H1 (cell line): ENCODE measurements around the gene NPFFR1. TPM values are rescaled to one million over a fixed set of nuclear protein-coding genes. Genes with fewer than 3 reads are reported as not detected.

Experiments used
- CHD1 ChIP-seq: IDR thresholded peaks from 2 replicates; pipeline ENCODE4 v1.6.1; 2012; ENCODE audit warnings: low read depth, low read length, improper control_type of control experiment
- KDM4A ChIP-seq: IDR thresholded peaks from one replicate; pipeline ENCODE4 v1.7.1; 2012; ENCODE audit warnings: low read depth, mild to moderate bottlenecking, moderate library complexity, low read length, inconsistent platforms; ENCODE audit not compliant: severe bottlenecking
- KDM5A ChIP-seq: fragments of 200-600 bp; IDR thresholded peaks from 2 replicates; pipeline ENCODE4 v1.7.1; 2012; ENCODE audit warnings: mild to moderate bottlenecking, low read length, inconsistent platforms, mixed read lengths
- NANOG ChIP-seq: IDR thresholded peaks from 2 replicates; pipeline ENCODE4 v1.6.1; 2011; ENCODE audit warnings: low read length, low read depth, mild to moderate bottlenecking, inconsistent platforms; ENCODE audit not compliant: insufficient read depth, poor library complexity, severe bottlenecking
- SIX5 ChIP-seq: IDR thresholded peaks from 2 replicates; pipeline ENCODE4 v1.6.1; 2011; ENCODE audit warnings: mild to moderate bottlenecking, low read depth, low read length
- SRF ChIP-seq: IDR thresholded peaks from 2 replicates; pipeline ENCODE4 v1.6.1; 2011; ENCODE audit warnings: mild to moderate bottlenecking, low read depth, low read length, moderate library complexity
- TCF12 ChIP-seq: IDR thresholded peaks from 2 replicates; pipeline ENCODE4 v1.6.1; 2011; ENCODE audit warnings: low read depth, mild to moderate bottlenecking, low read length
- ZNF274 ChIP-seq: IDR thresholded peaks from 2 replicates; pipeline ENCODE4 v1.7.0; 2012; ENCODE audit warnings: low read length, borderline replicate concordance; ENCODE audit errors: extremely low read depth
- polyA plus RNA-seq, 7 experiments: library from polyadenylated mRNA; depleted of rRNA in 3 of 7; stranded (reverse) in 5 of 7; unstranded in 2 of 7; fragments of >200 nt in 5 of 7; fragments of 200-250 nt in 2 of 7; gene quantifications; 1 replicate in 5 of 7; 2 replicates in 1 of 7; 4 replicates in 1 of 7; pipeline versions ENCODE4 v1.2.1 to v1.2.3, GENCODE V29; 2011 to 2013; ENCODE audit warnings: missing spikeins in 2 of 7, mixed read lengths in 2 of 7
- total RNA-seq: library from RNA; stranded (reverse); fragmentation: NEBNext Ultra II Directional; extraction: Animal tissue kit (Norgen Biotek cat#: 25700); gene quantifications from 2 replicates; pipeline ENCODE4 v1.2.1, GENCODE V29; 2021

Gene NPFFR1
- total and polyA plus RNA-seq, 2 of the 8 experiments (the other 6 are each of a cell fraction or from before 2014, with no cell fraction given): 0.02 to 0.06 TPM

- no peak for TF ChIP-seq CHD1
- no peak for TF ChIP-seq SIX5
- TF ChIP-seq KDM5A: no peak
- no peak for TF ChIP-seq ZNF274
- no peak for TF ChIP-seq NANOG
- TF ChIP-seq TCF12: 0 out of 2 replicates have a peak, but pooled peaks have one; percentile 21
- no peak for TF ChIP-seq KDM4A
- TF ChIP-seq SRF: no peak
Observed at GRCh38 chr10:70265032-70265689, 18.6 kb downstream of the NPFFR1 start (continued).
